Ovary (tissue), 3 donors: ENCODE results near the gene OR2W3.

ENCODE experiments used
- CTCF ChIP-seq, 3 donors: fragments of 450-650 bp in 2 of 3; fragments of 200-600 bp in 1 of 3; IDR thresholded peaks; one replicate each; pipeline versions ENCODE4 v1.5.1 to v1.8.0; 2016 to 2022; ENCODE audit warnings: antibody characterized with exemption in 3 of 3, mild to moderate bottlenecking in 1 of 3
- EP300 ChIP-seq: sonication (generic); formaldehyde crosslinking; IDR thresholded peaks from one replicate; pipeline ENCODE4 v1.6.1; 2017; ENCODE audit warnings: antibody characterized with exemption
- POLR2A ChIP-seq: fragments of 450-650 bp; IDR thresholded peaks from one replicate; pipeline ENCODE4 v1.6.1; 2017; ENCODE audit warnings: antibody characterized with exemption, mild to moderate bottlenecking, moderate library complexity
- donor health status: DM: no; HTN: no; CAD: no.

GRCh38 chr1:247864644-247865043 lies 30.7 kb upstream of the OR2W3 start:
- TF ChIP-seq EP300 (no peak), CTCF (IDR thresholded peaks at IDR 0.05) (no peak), POLR2A (no peak)
